HFF-Myc (cell line): ENCODE measurements around the gene SFXN2.

Experiments used
- DNase-seq: peaks from one replicate; pipeline ENCODE4 v3.0.0-alpha.2; 2011; ENCODE audit warnings: low read depth; ENCODE audit errors: extremely low read depth
- H3K4me3 ChIP-seq: replicated peaks from 2 replicates; pipeline ENCODE4 v1.5.1; 2011; ENCODE audit warnings: low read depth, mild to moderate bottlenecking, control low read depth, low read length
- TF ChIP-seq, protein P1 (sequence below): IDR thresholded peaks from 2 replicates; pipeline ENCODE4 v1.5.1; 2012; ENCODE audit warnings: mild to moderate bottlenecking, low read depth, low read length, control low read depth; ENCODE audit errors: missing control alignments

SFXN2 gene

DNA sequence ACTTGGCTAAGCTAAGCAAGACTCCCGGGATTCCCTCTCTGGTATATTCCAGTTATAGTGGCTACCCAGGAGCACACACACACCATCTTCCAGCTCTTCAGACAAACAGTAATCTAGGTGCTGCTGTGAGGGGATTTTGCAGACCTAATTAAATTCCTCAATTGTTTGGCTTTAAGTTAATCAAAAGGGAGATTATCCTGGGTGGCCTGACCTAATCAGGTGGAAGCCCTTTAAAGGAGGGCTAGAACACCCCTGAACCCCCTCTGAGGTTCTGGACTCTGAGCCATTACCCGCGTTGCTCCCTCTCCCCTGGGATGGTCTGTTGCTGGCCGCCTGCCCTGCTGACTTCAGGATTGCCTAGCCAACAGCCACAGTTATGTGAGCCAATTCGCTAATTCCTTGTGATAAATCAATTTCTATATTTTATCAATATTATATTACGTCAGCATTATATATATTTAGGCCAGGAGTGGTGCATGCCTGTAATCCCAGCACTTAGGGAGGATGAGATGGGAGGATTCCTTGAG, 6.4 kb downstream of the SFXN2 start:
- DNase-seq, result no peak
- TF ChIP-seq, protein P1, sequence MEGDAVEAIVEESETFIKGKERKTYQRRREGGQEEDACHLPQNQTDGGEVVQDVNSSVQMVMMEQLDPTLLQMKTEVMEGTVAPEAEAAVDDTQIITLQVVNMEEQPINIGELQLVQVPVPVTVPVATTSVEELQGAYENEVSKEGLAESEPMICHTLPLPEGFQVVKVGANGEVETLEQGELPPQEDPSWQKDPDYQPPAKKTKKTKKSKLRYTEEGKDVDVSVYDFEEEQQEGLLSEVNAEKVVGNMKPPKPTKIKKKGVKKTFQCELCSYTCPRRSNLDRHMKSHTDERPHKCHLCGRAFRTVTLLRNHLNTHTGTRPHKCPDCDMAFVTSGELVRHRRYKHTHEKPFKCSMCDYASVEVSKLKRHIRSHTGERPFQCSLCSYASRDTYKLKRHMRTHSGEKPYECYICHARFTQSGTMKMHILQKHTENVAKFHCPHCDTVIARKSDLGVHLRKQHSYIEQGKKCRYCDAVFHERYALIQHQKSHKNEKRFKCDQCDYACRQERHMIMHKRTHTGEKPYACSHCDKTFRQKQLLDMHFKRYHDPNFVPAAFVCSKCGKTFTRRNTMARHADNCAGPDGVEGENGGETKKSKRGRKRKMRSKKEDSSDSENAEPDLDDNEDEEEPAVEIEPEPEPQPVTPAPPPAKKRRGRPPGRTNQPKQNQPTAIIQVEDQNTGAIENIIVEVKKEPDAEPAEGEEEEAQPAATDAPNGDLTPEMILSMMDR, result no peak
- no peak overlapping the region for H3K4me3 ChIP-seq

DNA sequence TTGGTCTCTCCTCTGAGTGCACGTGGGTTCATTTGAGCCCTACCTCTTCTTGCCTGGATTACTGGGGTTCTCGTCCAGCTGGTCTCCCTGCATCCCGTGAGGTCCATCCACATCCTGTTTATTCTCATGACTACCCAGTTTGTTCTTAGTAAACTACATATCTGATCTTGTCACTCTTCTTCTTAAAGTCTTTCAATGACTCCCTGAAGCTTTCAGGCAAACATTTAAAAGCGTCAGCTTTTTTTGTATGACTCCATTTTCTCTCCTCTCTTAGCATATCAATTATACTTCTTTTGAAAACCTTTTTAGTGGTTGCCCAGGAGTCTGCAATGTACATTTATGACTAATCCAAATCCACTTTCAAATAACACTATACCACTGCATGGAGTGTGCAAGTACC, 7.5 kb downstream of the SFXN2 start:
- no peak overlapping the region for H3K4me3 ChIP-seq
- no peak for DNase-seq
- TF ChIP-seq, protein P1, result no peak

DNA sequence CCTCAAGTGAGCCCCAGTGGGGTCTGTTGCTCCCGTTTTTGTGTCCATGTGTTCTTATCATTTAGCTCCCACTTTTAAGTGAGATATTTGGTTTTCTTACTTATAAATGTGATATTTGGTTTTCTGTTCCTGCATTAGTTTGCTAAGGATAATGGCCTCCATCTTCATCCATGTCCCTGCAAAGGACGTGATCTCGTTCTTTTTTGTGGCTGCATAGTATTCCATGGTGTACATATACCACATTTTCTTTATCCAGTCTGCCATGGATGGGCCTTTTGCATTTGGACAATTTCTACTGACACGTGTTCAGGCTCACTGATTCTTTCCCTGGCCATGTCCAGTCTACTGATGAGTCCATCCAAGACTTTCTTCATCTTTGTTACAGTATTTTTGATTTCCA, 9.6 kb downstream of the SFXN2 start:
- no peak overlapping the region for H3K4me3 ChIP-seq
- no peak for DNase-seq
- TF ChIP-seq, protein P1, result no peak

DNA sequence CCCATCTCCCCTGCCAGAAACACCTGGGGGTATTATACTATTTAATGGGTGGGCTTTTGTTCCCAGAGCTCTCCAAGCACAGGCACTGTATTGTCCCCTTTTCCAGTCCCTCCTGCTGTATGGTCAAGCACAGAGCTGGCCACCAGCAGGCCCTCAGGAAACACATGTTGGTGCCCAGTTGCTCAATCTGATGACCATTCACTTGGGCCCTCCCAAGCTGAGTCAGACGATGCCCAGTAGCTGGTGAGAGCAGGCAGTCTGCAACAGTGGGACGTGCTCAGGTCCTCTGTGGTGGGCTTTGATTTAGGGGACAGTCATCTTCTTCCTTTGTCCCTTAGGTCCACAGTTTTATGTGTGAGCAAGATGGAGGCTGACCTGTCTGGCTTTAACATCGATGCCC, 11.8 kb downstream of the SFXN2 start:
- TF ChIP-seq, protein P1, result no peak
- no peak for DNase-seq
- H3K4me3 ChIP-seq, result no peak overlapping the region

DNA sequence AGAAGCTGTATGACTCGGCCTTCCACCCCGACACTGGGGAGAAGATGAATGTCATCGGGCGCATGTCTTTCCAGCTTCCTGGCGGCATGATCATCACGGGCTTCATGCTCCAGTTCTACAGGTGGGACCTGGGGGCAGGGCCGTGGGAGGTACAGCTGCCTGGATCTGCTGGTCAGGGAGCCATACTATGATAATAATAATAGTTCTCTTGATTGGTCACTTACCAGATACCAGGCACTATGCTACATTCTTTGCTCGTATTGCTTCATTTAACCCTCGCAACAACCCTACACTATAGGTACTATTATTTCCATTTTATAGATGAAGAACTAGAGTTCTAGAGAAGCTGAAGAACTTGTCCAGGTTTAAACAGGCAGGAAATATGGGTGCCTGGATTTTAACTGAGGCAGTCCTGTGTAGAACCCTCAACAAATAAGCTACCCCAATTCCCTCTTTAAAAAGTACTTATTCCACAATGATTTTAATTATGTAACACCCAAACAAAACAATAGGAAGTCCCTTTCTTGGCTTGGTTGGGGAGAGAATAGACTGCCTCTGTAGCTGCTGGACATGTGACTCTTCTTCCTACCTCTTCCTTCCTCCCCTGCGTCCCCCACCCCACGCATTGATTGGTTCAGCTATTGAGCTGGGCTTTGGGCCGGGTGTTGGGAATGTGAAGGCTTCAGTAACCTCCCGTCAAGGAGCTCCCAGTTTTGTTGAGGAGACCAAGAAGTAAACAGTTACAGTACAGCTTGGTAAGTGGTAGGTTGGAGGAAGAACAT, 12.8 kb downstream of the SFXN2 start:
- no peak for DNase-seq
- TF ChIP-seq, protein P1, result no peak

DNA sequence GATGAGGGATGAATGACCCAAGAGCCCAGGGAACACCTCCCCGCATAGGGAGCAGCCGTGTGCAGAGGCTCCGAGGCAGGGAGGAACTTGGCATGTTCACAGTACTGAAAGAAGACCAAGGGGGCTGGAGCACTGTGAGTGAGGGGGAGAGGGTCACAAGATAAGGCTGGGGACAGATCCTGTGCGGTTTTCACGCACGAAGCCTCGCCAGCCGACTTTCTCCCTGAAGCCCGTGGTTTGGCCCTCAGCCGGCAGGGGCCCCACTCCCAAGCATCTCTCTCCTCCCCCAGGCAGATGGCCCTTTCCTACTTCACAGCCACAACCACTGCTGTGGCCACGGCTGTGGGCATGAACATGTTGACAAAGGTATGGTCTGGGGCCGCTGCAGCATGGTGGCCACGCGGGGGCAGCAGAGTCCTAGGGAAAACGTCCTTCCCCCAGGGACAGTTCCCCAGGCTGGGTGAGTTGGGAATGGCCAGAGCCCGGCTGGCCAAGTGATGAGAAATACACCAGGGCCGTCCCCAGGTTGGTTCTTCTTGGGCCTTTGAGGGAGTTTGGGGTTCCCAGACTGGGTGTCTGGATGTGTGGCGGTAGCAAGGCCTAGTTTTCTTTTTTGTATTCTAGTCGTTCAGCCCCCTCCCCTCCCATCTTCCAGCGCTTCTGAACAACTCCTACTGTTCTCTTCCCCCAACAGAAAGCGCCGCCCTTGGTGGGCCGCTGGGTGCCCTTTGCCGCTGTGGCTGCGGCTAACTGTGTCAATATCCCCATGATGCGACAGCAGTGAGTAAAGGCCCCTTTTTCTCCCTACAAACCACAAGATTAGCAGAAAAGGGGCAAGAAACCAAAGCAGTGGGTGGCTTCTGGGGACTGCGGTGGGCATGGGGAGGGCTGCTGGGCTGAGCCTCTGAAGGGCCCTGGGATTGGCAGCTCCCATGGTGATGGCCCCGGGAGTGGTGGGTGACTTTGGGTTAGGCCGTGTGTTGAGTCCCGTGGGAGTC, 14.9 kb downstream of the SFXN2 start:
- DNase-seq, result no peak
- H3K4me3 ChIP-seq, result no peak overlapping the region
- TF ChIP-seq, protein P1, result peak; percentile 95

More for the DNA sequence above, 12.8 kb downstream of the SFXN2 start:
- no peak overlapping the region for H3K4me3 ChIP-seq
